ENCODE data around the gene GALNTL6. TPM values are rescaled to one million over a fixed set of nuclear protein-coding genes. Genes with fewer than 3 reads are reported as not detected.

Gene GALNTL6
- total and polyA plus RNA-seq, 2 experiments from 2014 or later = 0.38 to 0.40 TPM

- no peak for ATAC-seq
- H3K9me2 ChIP-seq (ENCODE audit: insufficient read depth) = peaks cover 2% of the 10 kb centered on the region; the same call in 1 of the 2 replicates
- H3K27me3 ChIP-seq (ENCODE audit: insufficient read depth) = no peaks in the 10 kb centered on the region
- no peak overlapping the region for H2AFZ ChIP-seq
- peaks cover 5% of the 10 kb centered on the region; the same call in 2 of the 3 replicates for H3K9me3 Mint-ChIP-seq
- no peaks in the 10 kb centered on the region for H3K4me1 ChIP-seq (ENCODE audit: insufficient read depth)
- peaks cover 11% of the 10 kb centered on the region for H3K36me3 Mint-ChIP-seq (ENCODE audit: low read depth)
- no peak for TF ChIP-seq ZNF114 (CRISPR knock-in tag; IDR thresholded peaks at IDR 0.05)
- TF ChIP-seq REST (IDR thresholded peaks at IDR 0.05; ENCODE audit: unreplicated experiment) = no peak
- no peak for TF ChIP-seq JUNB (IDR thresholded peaks at IDR 0.05; ENCODE audit: unreplicated experiment)
- no peak for TF ChIP-seq EZH2phosphoT487 (IDR thresholded peaks at IDR 0.05; ENCODE audit: unreplicated experiment)
- no peak for TF ChIP-seq CTCF (conservative IDR thresholded peaks at IDR 0.05; ENCODE audit: low read depth in 2 of 2)
- TF ChIP-seq POLR2AphosphoS5 (IDR thresholded peaks at IDR 0.05; ENCODE audit: low read depth) = no peak
- no peak for TF ChIP-seq STAT1 (IDR thresholded peaks at IDR 0.05; ENCODE audit: unreplicated experiment)
- TF ChIP-seq CREB1 (CRISPR knock-in tag; IDR thresholded peaks at IDR 0.05; ENCODE audit: low read depth) = no peak
- TF ChIP-seq ZNF331 (CRISPR knock-in tag; IDR thresholded peaks at IDR 0.05; ENCODE audit: low read depth) = no peak
- no peak for TF ChIP-seq NANOG (IDR thresholded peaks at IDR 0.05; ENCODE audit: borderline replicate concordance)
- TF ChIP-seq EZH2 (IDR thresholded peaks at IDR 0.05; ENCODE audit: low read depth, unreplicated experiment) = no peak
- TF ChIP-seq ZNF462 (CRISPR knock-in tag; IDR thresholded peaks at IDR 0.05) = no peak
- no peak for TF ChIP-seq ETS1 (IDR thresholded peaks at IDR 0.05)
- H3K27me3 Mint-ChIP-seq (ENCODE audit: insufficient read depth, low read depth, poor library complexity) = peaks cover 4% of the 10 kb centered on the region
- H3K4me3 ChIP-seq = no peak overlapping the region
- H3K36me3 ChIP-seq (ENCODE audit: insufficient read depth) = no peaks in the 10 kb centered on the region
- no peaks in the 10 kb centered on the region for H4K20me1 ChIP-seq (replicated peaks; ENCODE audit: insufficient read depth)
- H3K4me1 Mint-ChIP-seq = no peaks in the 10 kb centered on the region
- DNase-seq (ENCODE audit: low spot score) = no peak
- H3K27ac Mint-ChIP-seq = no peak overlapping the region
- no peaks in the 10 kb centered on the region for H3F3A ChIP-seq (replicated peaks; ENCODE audit: low read depth)
- no peak overlapping the region for H3K4me2 ChIP-seq
- no peaks in the 10 kb centered on the region for H3K79me2 ChIP-seq (replicated peaks; ENCODE audit: insufficient read depth)
- no peak overlapping the region for H3K27ac ChIP-seq (ENCODE audit: low read depth)
- no peak overlapping the region for H3K4me3 Mint-ChIP-seq
Observed at GRCh38 chr4:172245516-172245915, 432.3 kb downstream of the GALNTL6 start.
